Stimulated activated CD8-positive, alpha-beta memory T cell treated with anti-CD3 and anti-CD28 coated beads, Interleukin-12 subunit alpha, Interleukin-12 subunit beta, amount 100 ng/mL, for 24 hours (primary cell): ENCODE results near the gene TAC4.
A peak's percentile ranks its signal among the peaks of the same experiment; 100 is the strongest.

Source experiments
- DNase-seq: peaks from one replicate; pipeline ENCODE4 v3.0.0-alpha.2; 2020; ENCODE audit errors: extremely low read depth

The TAC4 gene

GRCh38 chr17:49848019-49848473 lies at the start of gene TAC4:
Gene TAC4, minus strand, starts transcription at chr17:49848069. Its CDS starts 52 bp downstream, at chr17:49848017.
- DNase-seq: no peak

GRCh38 chr17:49896860-49897259 lies 49.0 kb upstream of the TAC4 start:
- DNase-seq: no peak

GRCh38 chr17:49896222-49896621 lies 48.4 kb upstream of the TAC4 start:
- no peak for DNase-seq

- no peak for DNase-seq
These were observed 47.9 kb upstream of the TAC4 start for GRCh38 chr17:49895812-49896211.

GRCh38 chr17:49894761-49895160 lies 46.9 kb upstream of the TAC4 start:
- DNase-seq: no peak

GRCh38 chr17:49891694-49892389 lies 44.0 kb upstream of the TAC4 start:
- no peak for DNase-seq

- DNase-seq: no peak
These were observed 43.4 kb upstream of the TAC4 start for GRCh38 chr17:49891271-49891670.

GRCh38 chr17:49890852-49891251 lies 43.0 kb upstream of the TAC4 start:
- no peak for DNase-seq

- no peak for DNase-seq
These were observed 42.4 kb upstream of the TAC4 start for GRCh38 chr17:49890077-49890821.

- DNase-seq: no peak
These were observed 41.6 kb upstream of the TAC4 start for GRCh38 chr17:49889500-49889899.

GRCh38 chr17:49887744-49888360 lies 40.0 kb upstream of the TAC4 start:
- DNase-seq: no peak

GRCh38 chr17:49887086-49887743 lies 39.3 kb upstream of the TAC4 start:
- no peak for DNase-seq

- no peak for DNase-seq
These were observed 38.2 kb upstream of the TAC4 start for GRCh38 chr17:49886036-49886435.

GRCh38 chr17:49882434-49882833 lies 34.6 kb upstream of the TAC4 start:
- no peak for DNase-seq

- no peak for DNase-seq
These were observed 33.2 kb upstream of the TAC4 start for GRCh38 chr17:49881054-49881402.

GRCh38 chr17:49880291-49881053 lies 32.6 kb upstream of the TAC4 start:
- peak; percentile 23 for DNase-seq

- DNase-seq: no peak
These were observed 31.3 kb upstream of the TAC4 start for GRCh38 chr17:49878931-49879904.

- DNase-seq: no peak
These were observed 27.8 kb upstream of the TAC4 start for GRCh38 chr17:49875685-49876084.

GRCh38 chr17:49874911-49875310 lies 27.0 kb upstream of the TAC4 start:
- no peak for DNase-seq

- DNase-seq: no peak
These were observed 26.1 kb upstream of the TAC4 start for GRCh38 chr17:49873926-49874325.
